Measurements from ENCODE around the gene PRG3.

PRG3 gene

DNA sequence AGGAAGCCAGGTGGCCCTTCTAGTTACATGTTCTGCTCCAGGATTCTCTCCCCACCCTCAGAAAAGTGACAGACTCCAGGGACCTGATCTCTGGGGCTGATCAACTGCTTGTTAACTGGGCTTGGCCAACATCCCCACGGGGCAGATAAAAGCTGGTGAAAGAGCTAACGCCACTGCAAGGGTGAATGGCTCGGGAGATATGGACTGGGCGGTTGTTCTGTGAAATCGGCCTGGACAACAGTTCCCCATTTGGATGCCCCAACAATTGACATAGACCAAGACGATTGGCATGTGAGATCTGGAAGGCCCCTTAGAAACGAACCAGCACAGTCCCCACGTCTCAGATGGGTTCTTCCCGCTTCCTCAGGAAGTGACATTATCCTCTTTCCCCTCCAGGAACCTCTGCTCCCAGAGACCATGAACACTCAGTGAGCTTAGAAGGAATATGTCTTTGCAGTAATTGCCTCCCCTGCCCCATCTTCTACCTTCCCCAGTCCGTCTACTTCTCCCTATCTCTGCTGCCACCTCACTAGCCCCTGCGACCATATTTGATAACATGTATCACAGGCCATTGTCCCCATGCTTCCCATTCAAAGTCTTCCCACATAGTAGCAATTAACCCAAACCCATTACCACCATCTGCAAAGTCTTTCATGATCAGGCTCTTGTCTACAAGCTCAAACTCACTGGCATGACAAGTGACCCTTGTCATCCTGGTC, 15.1 kb upstream of the PRG3 start:
- DNase-seq (ENCODE audit: low spot score): no peak
- Histone ChIP-seq H3K4me3 (no peak overlapping the region), H3K27ac (no peak overlapping the region)
- TF ChIP-seq CTCF (IDR thresholded peaks at IDR 0.05): no peak

DNA sequence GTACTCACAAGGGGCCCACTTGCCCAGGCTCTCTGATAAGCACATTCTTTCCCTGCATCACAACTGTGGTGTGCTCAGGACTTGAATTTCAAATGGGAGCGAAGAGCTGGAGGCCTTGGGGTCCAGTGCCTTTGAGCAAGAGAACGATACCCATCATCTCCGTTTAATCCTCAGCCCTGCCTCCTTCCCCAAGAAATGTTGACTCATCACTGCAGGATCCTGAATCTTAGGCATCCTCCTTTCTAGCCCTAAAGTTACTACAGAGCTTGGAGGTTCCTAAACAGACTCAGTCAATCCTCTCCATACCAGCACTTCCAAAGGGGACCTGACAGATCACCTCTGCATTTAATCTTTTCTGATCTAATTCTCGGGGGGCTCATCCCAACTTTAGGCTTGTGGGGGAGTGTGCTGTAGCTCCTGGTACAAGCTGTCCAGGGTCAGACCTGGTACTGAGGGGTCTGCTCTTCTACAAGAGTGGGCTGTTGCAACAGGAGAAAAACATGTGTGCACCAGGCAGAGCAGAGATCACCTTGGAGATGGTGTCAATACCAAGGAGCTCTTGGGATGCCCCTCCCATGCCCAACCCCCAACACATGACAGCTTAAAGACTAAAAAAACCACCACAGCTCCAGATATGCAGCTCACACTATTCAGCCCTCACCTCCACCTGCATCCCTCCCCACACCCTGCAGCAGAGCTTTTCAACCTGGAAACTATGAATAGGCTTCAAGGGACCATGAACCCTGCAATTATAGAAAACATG, 13.4 kb upstream of the PRG3 start:
- DNase-seq (ENCODE audit: low spot score): no peak
- TF ChIP-seq CTCF (IDR thresholded peaks at IDR 0.05): no peak
- no peak overlapping the region for H3K27ac ChIP-seq

DNA sequence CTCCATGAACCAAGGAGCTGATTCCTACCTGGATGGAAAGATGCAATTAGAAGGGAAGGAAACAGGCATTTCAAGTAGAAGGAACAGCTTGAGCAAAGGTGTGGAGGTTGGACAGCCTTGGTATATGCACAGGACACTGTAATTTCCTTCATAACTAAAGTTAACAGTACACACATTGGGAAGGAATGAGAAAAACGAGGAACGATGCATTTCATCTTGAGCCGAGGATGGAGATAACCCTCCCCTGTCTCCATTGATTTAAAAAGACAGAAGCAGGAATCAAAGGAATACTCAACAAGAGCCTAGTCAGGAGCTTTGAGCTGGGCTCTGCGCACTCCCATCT, 11.8 kb upstream of the PRG3 start:
- no peak for TF ChIP-seq CTCF (IDR thresholded peaks at IDR 0.05)

More for the DNA sequence above, 13.4 kb upstream of the PRG3 start:
- no peak overlapping the region for H3K4me3 ChIP-seq

DNA sequence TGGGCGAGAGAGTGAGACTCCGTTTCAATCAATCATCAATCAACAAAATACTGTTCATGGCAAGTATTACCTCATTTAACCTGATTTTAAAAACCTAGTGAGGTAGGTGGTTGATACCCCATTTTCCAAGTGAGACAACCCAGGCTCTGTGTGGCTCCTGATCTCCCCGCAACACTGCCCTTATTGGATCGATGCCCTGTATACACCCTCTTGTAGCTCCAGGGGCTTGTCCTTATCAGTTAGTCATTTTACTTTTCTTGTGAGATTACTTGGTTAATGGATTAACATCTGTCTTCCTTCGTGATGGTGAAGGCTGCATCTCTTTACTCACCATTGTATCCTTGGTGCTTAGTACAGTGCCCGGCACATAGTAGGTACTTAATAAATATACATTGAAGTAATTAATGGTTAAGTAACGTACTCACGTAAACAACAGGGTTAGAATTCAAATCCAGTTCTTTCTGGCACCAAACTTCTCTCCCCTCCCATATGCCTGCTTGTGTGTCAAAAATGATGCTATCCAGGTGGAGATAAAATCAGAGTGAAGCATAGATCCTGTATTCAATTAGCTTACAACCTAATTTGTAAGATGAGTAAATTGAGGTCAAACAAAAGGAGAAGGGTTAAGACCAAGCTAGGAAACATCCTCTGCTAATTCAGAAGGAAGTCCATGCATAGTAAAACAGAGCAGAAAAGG, 11.3 kb upstream of the PRG3 start:
- no peak overlapping the region for H3K27ac ChIP-seq
- no peak for DNase-seq (ENCODE audit: low spot score)
- no peak for TF ChIP-seq CTCF (IDR thresholded peaks at IDR 0.05)
- H3K4me3 ChIP-seq: no peak overlapping the region

More for the DNA sequence above, 11.8 kb upstream of the PRG3 start:
- no peak overlapping the region for H3K27ac ChIP-seq
- DNase-seq (ENCODE audit: low spot score): no peak
- no peak overlapping the region for H3K4me3 ChIP-seq

DNA sequence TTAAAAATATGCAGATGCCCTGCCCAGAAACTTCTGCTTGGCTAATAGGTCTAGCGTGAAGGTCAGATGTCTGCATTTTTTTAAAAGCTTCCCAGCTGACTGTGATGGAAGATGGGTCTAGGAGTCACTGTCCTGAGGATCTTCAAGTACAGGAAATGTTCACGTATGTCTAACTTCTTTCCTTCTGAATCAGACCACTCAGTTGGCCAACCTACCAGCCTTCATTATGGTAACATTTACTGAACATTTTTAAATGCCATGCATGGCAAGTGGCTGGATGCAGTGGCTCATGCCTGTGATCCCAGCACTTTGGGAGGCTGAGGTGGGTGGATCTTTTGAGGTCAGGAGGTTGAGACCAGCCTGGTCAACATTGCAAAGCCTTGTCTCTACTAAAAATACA, 10.6 kb upstream of the PRG3 start:
- Histone ChIP-seq H3K27ac (no peak overlapping the region), H3K4me3 (no peak overlapping the region)
- no peak for DNase-seq (ENCODE audit: low spot score)
- no peak for TF ChIP-seq CTCF (IDR thresholded peaks at IDR 0.05)

- no peak overlapping the region for H3K27ac ChIP-seq
- H3K4me3 ChIP-seq: no peak overlapping the region
- DNase-seq (ENCODE audit: low spot score): no peak
- TF ChIP-seq CTCF (IDR thresholded peaks at IDR 0.05): no peak
Measured at GRCh38 chr11:57391111-57391510, 10.2 kb upstream of the PRG3 start.
